Lung (tissue), 12 donors: Measurements from ENCODE around the gene SSH2. TPM values are rescaled to one million over a fixed set of nuclear protein-coding genes. Genes with fewer than 3 reads are reported as not detected.

Experiments used
- ATAC-seq: fragments of 200-7000 bp; cut with Tn5 transposase; one replicate; pipeline ENCODE4 v1.9.1; 2020; ENCODE audit warnings: moderate number of reproducible peaks; ENCODE audit not compliant: insufficient read depth, low FRiP score
- DNase-seq, 3 donors: peaks; one replicate each; pipeline ENCODE4 v3.0.0-alpha.2; 2013 to 2017
- H3K27ac ChIP-seq, 2 donors: one replicate each; pipeline ENCODE4 v1.5.1; 2013; ENCODE audit warnings: mild to moderate bottlenecking in 2 of 2, moderate library complexity in 2 of 2, control low read depth in 1 of 2, inconsistent platforms in 1 of 2, low read depth in 1 of 2, low read length in 1 of 2
- H3K27me3 ChIP-seq, 3 donors: one replicate each; pipeline ENCODE4 v1.5.1; 2013; ENCODE audit warnings: low read length in 2 of 3; ENCODE audit not compliant: control insufficient read depth in 3 of 3, insufficient read depth in 3 of 3
- H3K36me3 ChIP-seq, 4 donors: one replicate each; pipeline ENCODE4 v1.5.1; 2013; ENCODE audit warnings: low read length in 4 of 4, mild to moderate bottlenecking in 1 of 4, moderate library complexity in 1 of 4; ENCODE audit not compliant: control insufficient read depth in 4 of 4, insufficient read depth in 4 of 4
- H3K4me1 ChIP-seq, 5 donors: one replicate each; pipeline ENCODE4 v1.5.1; 2013; ENCODE audit warnings: low read length in 5 of 5, mild to moderate bottlenecking in 2 of 5, moderate library complexity in 1 of 5; ENCODE audit not compliant: control insufficient read depth in 5 of 5, insufficient read depth in 5 of 5
- H3K4me3 ChIP-seq: one replicate; pipeline ENCODE4 v1.5.1; 2013; ENCODE audit warnings: mild to moderate bottlenecking, control low read depth, moderate library complexity
- H3K9ac ChIP-seq, 2 donors: one replicate each; pipeline ENCODE4 v1.5.1; 2013; ENCODE audit warnings: low read length in 2 of 2, control low read depth in 1 of 2; ENCODE audit not compliant: insufficient read depth in 1 of 2
- H3K9me3 ChIP-seq, 4 donors: one replicate each; pipeline ENCODE4 v1.5.1; 2013; ENCODE audit warnings: low read length in 3 of 4, mild to moderate bottlenecking in 1 of 4, moderate library complexity in 1 of 4; ENCODE audit not compliant: control insufficient read depth in 4 of 4, insufficient read depth in 3 of 4
- WGBS, 2 donors: extraction: QIAGEN DNeasy Blood & Tissue Kit; methylation state at CpG; one replicate each; pipeline ENCODE4 v1.1.7; 2013; 5-methylcytosine and 5-hydroxymethylcytosine counted together
- polyA plus RNA-seq, 2 donors: library from polyadenylated mRNA; stranded (reverse); fragments of 200-250 nt; gene quantifications; one replicate each; pipeline ENCODE4 v1.2.1, GENCODE V29; 2013
- total RNA-seq, 2 donors: library from RNA; depleted of rRNA in 1 of 2; stranded (reverse); fragments of >200 nt in 1 of 2; gene quantifications; one replicate each; pipeline ENCODE4 v1.2.1, GENCODE V29; 2014 to 2021
- TF ChIP-seq, protein P1 (sequence below): IDR thresholded peaks from 2 replicates; pipeline ENCODE4 v1.5.1; 2012; ENCODE audit warnings: mild to moderate bottlenecking; ENCODE audit errors: control extremely low read depth, extremely low read depth
- donor health status: control.
- donor health status: control.
- donor health status: Bipolar disorder and iron deficiency.
- donor health status: healthy.
- donor health status: DM: yes; HTN: yes; CAD: no.

Gene SSH2
- total and polyA plus RNA-seq, 4 donors = 23.4 to 69.4 (median 41.1) TPM

DNA sequence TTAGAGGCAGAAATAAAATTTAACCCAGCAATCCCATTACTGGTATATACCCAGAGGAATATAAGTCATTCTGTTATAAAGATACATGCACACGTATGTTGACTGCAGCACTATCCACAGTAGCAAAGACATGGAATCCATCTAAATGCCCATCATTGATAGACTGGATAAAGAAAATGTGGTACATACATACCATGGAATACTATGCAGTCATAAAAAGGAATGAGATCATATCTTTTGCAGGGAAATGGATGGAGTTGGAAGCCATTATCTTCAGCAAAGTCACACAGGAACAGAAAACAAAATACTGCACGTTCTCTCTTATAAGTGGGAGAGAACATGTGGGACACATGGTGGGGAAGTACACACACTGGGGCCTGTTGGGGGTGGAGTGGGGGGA is 23.1 kb downstream of the SSH2 start:
- peaks cover 0 to 6% (median 2%) of the 10 kb centered on the region in 5 donors for H3K4me1 ChIP-seq
- 97 to 98% methylated on average over 2 of the region's 2 CpGs for WGBS, 2 donors
- TF ChIP-seq, protein P1, sequence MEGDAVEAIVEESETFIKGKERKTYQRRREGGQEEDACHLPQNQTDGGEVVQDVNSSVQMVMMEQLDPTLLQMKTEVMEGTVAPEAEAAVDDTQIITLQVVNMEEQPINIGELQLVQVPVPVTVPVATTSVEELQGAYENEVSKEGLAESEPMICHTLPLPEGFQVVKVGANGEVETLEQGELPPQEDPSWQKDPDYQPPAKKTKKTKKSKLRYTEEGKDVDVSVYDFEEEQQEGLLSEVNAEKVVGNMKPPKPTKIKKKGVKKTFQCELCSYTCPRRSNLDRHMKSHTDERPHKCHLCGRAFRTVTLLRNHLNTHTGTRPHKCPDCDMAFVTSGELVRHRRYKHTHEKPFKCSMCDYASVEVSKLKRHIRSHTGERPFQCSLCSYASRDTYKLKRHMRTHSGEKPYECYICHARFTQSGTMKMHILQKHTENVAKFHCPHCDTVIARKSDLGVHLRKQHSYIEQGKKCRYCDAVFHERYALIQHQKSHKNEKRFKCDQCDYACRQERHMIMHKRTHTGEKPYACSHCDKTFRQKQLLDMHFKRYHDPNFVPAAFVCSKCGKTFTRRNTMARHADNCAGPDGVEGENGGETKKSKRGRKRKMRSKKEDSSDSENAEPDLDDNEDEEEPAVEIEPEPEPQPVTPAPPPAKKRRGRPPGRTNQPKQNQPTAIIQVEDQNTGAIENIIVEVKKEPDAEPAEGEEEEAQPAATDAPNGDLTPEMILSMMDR = no peak

GRCh38 chr17:29905879-29906167 is 24.2 kb downstream of the SSH2 start:
- Histone ChIP-seq H3K4me1 (peaks cover 0 to 2% (median 0%) of the 10 kb centered on the region in 5 donors), H3K27ac (no peak overlapping the region), H3K36me3 (no peaks in the 10 kb centered on the region), H3K4me3 (no peak overlapping the region), H3K9ac (no peak overlapping the region), H3K9me3 (no peaks in the 10 kb centered on the region), H3K27me3 (no peaks in the 10 kb centered on the region)
- 98 to 100% methylated on average over 3 of the region's 3 CpGs for WGBS, 2 donors
- TF ChIP-seq, protein P1 = no peak
- ATAC-seq (no peak), DNase-seq (no peak)

More for the DNA sequence above, 23.1 kb downstream of the SSH2 start:
- DNase-seq = no peak
- Histone ChIP-seq H3K27me3 (no peaks in the 10 kb centered on the region), H3K36me3 (no peaks in the 10 kb centered on the region), H3K4me3 (no peak overlapping the region), H3K9me3 (no peaks in the 10 kb centered on the region), H3K27ac (no peak overlapping the region), H3K9ac (no peak overlapping the region)
- no peak for ATAC-seq

DNA sequence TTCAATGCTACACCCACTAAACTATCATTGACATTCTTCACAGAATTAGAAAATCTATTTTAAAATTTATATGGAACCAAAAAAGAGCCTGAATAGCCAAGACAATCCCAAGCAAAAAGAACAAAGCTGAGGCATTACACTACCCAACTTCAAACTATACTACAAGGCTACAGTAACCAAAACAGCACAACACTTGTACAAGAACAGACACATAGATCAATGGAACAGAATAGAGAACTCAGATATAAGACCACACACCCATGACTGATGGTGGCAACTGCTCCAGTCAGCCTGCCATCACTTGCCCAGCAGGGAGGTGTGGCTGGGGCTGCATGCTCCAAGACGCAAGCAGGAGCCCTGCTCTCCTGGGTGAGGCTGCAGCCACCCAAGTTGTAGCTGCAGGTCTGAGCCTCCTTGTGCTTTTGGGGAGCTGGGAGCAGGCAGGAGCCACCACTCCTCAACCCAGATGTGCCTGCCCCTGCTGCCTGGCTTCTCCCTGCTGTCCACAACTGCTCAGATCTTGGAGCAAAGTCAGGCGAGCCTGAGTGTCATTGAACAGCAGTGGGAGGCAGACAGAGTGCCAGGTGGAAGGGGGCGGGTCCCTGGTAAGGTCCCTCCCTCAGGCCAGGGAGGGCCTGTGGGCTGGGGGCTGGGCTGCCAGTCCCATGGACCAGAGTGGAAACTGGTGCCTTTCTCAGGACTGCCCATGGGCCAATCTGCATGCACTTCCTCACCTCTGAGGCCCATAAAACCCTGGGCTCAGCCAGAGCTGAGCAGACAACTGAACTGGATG is 24.7 kb downstream of the SSH2 start:
- TF ChIP-seq, protein P1 = no peak
- Histone ChIP-seq H3K9ac (no peak overlapping the region), H3K4me3 (no peak overlapping the region), H3K9me3 (no peaks in the 10 kb centered on the region), H3K27ac (no peak overlapping the region), H3K4me1 (peaks cover 0 to 2% (median 0%) of the 10 kb centered on the region in 5 donors), H3K27me3 (no peaks in the 10 kb centered on the region), H3K36me3 (no peaks in the 10 kb centered on the region)
- 96 to 100% methylated on average over 3 of the region's 3 CpGs for whole genome bisulfite sequencing, 2 donors
- no peak for DNase-seq
- no peak for ATAC-seq
